Sciatic nerve (tissue), 2 donors: ENCODE measurements around the gene DAB2IP. TPM values are rescaled to one million over a fixed set of nuclear protein-coding genes. Genes with fewer than 3 reads are reported as not detected.

Source experiments
- ATAC-seq: fragments of 200-7000 bp; cut with Tn5 transposase; one replicate; pipeline ENCODE4 v1.9.1; 2020; ENCODE audit warnings: mild to moderate bottlenecking, moderate library complexity
- DNase-seq: peaks from one replicate; pipeline ENCODE4 v3.0.0-alpha.2; 2020; ENCODE audit warnings: low spot score
- intact Hi-C: fragments of 100-400 bp; cut with DNase I; formaldehyde crosslinking; loops from one replicate; pipeline ENCODE4 v1.14.2; 2022
- total RNA-seq: library from RNA; stranded (reverse); fragmentation: NEBNext Ultra II Directional; extraction: Animal tissue kit (Norgen Biotek cat#: 25700); gene quantifications from one replicate; pipeline ENCODE4 v1.2.1, GENCODE V29; 2021
- donor health status: DM: no; HTN: no; CAD: no.
- donor health status: DM: no; HTN: no; CAD: no.

DAB2IP gene
- total RNA-seq, 1 donor from 2014 or later, result 70.7 TPM

DNA sequence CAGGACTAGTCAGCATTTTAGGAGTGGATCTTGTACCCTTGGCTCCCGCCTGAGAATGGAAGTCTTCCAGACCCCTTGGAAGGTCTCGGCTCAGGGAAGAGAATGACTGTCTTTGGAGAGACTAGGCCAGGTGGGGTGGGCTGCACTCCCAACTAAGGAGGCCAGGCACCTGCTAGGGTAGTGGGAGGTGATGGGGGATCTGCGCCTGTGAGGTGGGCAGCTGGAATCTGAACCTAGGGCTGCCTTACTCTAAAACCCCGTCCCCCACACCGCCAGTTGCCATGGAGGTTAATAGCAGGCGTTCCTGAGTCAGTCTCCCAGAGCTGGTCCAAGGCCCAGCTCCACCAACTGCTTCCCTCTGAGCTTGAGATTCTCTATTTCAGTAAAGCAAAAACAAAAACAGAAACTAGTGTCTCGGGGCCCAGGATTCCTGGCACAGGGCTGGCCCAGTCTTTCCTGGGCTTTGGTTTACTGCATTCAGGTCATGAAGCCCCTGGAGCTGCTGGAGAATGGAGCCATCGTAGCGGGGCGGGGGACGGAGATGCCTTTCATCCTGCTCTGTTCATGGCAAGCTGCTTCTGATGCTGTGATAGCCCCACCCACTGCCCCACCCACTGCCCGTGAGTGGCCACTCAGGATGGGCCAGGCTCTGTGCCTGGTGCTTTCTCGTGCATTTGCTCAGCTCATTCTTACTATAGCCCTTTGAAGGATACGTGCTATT is 57.5 kb downstream of the DAB2IP start:
- intact Hi-C loops, result no loop called here
- ATAC-seq (no peak), DNase-seq (no peak)

GRCh38 chr9:121709798-121710197 is 58.4 kb downstream of the DAB2IP start:
- intact Hi-C loops, result no loop called here
- no peak for ATAC-seq
- no peak for DNase-seq

DNA sequence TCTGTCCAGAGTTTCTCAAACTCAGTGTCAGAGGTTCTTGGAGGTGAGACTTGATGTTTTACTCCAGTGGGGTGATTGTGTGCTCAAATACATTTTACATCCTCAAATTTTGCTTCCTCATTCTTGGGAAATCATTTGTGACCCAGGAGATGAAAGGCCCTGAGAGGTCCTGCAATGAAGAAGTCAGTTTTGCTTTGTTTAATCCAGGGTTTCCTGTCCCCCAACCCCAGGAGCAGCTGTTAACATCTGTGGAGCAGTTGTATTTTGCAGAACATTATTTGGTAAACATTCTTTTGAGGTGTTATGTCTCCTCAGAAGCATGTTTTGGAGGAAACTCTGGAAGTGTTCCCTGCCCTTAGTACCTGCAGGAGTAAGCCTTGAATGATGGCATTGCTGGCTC is 59.8 kb downstream of the DAB2IP start:
- no peak for DNase-seq
- intact Hi-C loops, result no loop called here

GRCh38 chr9:121711797-121712196 is 60.4 kb downstream of the DAB2IP start:
- no peak for ATAC-seq
- intact Hi-C loops, result no loop called here
- DNase-seq, result no peak

More for the DNA sequence above, 59.8 kb downstream of the DAB2IP start:
- no peak for ATAC-seq

DNA sequence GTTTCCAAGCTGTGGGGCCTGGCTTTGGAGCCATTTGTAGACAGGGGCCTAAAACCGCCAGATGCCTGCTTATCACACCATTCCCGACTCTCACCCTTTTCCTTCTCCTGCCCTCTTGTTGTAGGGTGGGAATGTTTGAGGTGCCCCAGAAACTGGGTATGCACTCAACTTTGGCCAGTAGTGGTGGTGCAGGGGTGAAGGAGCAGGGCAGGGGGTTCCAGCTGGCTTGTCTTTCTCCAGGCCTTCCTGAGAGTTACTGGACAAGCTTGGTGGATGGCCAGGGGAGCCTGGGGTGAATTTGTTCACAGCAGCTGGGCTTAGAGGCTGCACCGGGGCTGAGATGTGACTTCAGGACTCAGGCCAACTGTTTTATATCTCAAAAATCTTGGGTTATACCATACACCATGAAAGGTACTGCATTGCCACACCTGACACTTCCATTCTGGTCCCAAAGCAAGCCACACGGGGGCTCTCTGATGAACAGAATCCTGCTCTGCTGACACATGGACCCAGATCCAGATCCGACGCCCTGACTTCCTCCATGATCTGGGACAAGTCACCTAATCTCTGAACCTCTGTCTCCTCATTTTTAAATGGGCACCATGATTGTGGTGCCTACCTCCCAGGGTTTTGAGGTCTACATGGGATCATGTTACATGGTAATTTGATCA is 62.1 kb downstream of the DAB2IP start:
- no peak for ATAC-seq
- intact Hi-C loops, result no loop called here

GRCh38 chr9:121714075-121714705 is 62.8 kb downstream of the DAB2IP start:
- ATAC-seq (no peak), DNase-seq (no peak)
- intact Hi-C loops, result no loop called here

More for the DNA sequence above, 62.1 kb downstream of the DAB2IP start:
- no peak for DNase-seq

DNA sequence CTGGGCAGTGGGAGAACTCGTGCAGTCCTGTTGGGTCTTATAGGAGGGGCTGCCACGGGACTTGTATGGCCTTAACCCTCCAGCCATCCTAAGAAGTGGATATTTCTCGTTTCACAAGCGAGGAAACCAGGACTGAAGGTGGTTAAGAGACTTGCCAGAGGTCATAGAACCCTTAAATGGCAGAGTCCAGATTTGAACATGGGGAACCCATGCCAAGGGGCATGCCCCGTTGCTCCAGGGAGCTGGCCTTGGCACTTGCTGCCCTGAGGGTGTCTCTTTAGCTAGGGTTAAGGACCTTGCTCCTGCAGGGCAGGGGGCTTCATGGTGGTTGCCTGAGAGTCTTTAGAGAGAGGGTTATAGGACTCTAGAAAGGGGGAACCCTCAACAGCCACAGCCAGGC is 63.4 kb downstream of the DAB2IP start:
- intact Hi-C loops, result no loop called here
- ATAC-seq, result no peak
- no peak for DNase-seq

DNA sequence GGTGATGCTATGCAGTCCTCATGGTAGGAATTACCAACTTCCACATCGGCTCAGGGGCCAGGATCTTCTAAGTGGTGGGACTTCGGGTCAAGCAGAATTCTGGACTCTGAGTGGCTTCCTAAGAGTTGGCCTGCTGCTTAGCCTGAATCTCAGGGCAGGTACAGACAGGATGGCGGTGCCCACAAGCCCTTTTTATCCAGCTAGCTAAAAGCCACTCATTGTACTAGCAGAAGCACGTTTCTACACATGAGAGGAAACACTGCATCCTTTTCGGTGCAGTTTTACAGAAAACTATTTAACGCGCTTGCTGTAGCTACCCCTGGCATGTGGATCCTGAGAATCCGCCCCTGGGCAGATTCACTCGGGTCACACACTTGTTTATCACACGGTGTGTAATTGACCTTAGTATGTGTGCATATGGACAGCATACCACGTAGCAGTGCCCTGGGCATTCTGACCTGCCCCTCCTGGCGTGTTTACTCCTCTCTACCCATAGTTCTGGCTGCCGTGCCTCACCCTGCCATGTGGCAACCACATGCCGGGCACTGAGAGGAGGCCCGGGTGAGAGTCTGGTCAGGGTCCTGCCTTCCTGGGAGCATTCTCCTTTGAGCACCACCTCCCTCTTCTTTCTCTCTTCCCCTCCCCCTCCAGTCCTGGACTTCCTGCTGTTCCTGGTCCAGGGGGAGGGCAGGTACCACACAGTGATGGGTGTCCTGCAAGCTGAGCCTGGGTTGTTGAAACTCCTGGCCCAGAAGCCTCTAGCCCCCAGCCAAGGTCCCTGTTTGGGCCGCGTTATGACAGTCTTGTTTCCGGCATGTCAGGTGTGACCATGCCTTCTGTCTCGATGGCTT is 65.9 kb downstream of the DAB2IP start:
- DNase-seq, result no peak
- ATAC-seq, result no peak
- intact Hi-C loops, result no loop called here

DNA sequence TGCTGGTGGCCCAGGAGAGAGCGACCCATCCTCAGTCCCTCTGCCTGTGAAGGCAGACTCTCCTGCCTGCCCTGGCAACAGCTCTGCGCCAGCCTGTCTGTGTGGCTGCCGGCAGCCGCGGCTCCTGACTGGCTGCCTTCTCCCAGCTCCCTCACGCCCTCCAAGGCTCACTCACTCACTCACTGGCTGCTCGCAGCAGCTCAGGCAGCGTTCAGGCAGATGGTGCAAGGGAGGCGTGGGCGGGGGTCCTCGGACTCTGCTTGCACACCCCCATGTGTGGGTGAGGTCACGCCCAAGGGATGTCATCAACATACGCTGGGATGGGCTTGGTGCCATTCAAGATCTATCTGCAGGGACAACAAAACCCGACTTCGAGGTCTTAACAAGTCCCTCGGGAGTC is 66.7 kb downstream of the DAB2IP start:
- intact Hi-C loops, result no loop called here
- no peak for DNase-seq

DNA sequence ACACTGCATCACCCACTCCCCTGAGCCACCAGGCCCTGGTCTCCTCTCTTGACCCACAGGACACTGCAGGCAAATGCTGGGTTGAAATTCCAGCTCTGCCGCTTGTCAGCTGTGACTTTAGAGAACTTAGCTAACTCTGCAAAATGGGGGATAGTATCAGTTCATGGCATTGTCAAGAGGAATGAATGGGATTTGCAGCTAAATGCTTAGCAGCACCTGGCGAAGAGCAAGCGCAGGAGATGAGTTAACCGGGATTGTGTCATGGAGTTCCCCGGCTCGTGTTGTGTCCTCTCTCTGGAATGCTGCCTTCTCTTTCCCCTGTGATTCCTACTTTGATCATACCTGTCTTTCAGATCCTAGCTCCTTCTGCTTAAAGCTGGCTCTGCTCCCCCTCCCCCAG is 67.1 kb downstream of the DAB2IP start:
- no peak for DNase-seq
- intact Hi-C loops, result no loop called here
- ATAC-seq, result no peak

More for the DNA sequence above, 66.7 kb downstream of the DAB2IP start:
- ATAC-seq, result peak; percentile 25

DNA sequence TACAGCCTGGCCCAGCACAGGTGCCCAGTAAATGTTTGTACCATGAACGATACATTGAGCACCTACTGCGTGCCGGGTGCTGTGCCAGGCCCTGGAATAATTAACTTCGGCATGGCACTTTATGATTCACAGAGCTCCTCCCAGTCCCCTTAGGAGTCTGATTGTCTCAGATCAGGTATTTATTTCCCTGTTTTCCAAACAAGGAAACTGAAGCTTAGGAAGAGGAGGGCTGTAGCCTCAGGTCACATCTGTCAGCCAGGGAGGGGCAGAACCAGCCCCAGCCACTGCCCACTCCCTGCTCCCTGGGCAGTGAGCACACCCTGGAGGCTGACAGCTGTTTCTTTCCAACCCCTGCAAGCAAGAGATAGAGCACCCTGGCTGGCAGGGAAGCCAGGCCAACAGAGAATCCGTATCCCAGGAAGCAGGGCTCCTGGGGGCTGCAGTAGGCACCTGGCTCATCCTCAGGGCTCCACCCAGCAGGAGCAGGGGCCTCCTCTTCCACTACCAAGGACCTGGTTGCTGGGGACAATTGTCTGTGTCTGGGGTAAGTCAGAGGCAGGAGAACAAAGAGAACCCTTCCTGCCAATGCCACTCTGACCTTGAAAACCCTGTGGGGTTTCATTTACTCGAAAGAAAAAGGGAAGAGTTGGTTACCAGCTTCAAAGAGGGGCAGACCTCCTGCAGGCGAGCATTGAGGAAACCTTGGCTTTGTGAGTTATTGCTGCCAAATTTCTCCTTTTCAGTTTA is 69.0 kb downstream of the DAB2IP start:
- ATAC-seq (no peak), DNase-seq (no peak)
- intact Hi-C loops, result no loop called here

GRCh38 chr9:121721058-121721350 is 69.6 kb downstream of the DAB2IP start:
- no peak for DNase-seq
- intact Hi-C loops, result no loop called here
- ATAC-seq, result no peak

- intact Hi-C loops, result no loop called here
- DNase-seq (no peak), ATAC-seq (peak; percentile 58)
Measured at GRCh38 chr9:121721770-121722169, 70.3 kb downstream of the DAB2IP start.

- intact Hi-C loops, result no loop called here
- DNase-seq, result peak; percentile 95
- ATAC-seq, result peak; percentile 93
Measured at GRCh38 chr9:121725008-121725775, 73.8 kb downstream of the DAB2IP start.

DNA sequence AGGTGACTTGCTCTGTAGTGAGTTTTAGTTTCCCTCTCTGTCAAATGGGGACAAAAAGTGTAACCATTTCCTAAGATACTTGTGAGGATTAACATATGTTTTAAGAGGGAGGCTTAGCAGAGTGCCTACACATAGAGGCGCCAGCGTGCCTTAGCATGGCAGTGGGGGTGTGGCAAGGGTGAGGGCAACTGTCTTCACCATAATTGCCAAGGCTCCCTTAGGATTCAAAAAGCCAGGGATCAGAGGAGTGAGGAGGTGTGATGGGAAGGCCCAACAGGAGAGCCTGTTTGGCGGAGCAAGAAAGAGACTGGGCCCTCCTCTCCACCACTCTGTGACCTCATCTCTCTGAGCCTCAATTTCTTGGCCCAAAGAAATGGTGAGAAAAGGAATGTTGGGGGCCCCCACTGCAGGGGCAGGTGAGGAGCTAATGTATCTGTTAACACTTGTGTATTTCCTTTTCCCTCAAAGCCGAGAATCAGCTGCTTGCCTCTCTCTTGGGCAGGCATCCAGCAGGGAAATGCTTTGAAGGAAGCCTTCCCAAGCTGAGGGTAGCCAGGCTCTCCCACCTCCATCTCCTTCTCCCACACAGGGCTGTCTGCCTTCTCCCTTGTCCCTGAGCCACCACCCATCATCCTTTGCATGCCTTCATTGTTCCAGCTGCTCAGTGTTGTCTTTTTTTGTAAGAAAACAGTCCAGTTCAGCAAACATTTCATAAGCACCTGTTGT is 76.0 kb downstream of the DAB2IP start:
- no peak for DNase-seq
- no peak for ATAC-seq
- intact Hi-C loops, result no loop called here

GRCh38 chr9:121728916-121729315 is 77.5 kb downstream of the DAB2IP start:
- ATAC-seq, result no peak
- no peak for DNase-seq
- intact Hi-C loops, result no loop called here

GRCh38 chr9:121729769-121730562 is 78.5 kb downstream of the DAB2IP start:
- DNase-seq, result no peak
- intact Hi-C loops, result no loop called here

More at GRCh38 chr9:121729769-121730562, 78.5 kb downstream of the DAB2IP start:
- no peak for ATAC-seq
